A172 (cell line): ENCODE measurements around the gene SETD3. TPM values are rescaled to one million over a fixed set of nuclear protein-coding genes. Genes with fewer than 3 reads are reported as not detected.
A peak's percentile ranks its signal among the peaks of the same experiment; 100 is the strongest.

ENCODE experiments used
- DNase-seq: peaks from one replicate; pipeline ENCODE4 v3.0.0-alpha.2; 2015; ENCODE audit warnings: low spot score
- total RNA-seq: library from RNA; depleted of rRNA; stranded (reverse); fragments of >200 nt; shearing (Covaris generic); gene quantifications from 2 replicates; pipeline ENCODE4 v1.2.3, GENCODE V29; 2014

SETD3 gene
- total RNA-seq, 1 experiment from 2014 or later: 39.0 TPM

DNA sequence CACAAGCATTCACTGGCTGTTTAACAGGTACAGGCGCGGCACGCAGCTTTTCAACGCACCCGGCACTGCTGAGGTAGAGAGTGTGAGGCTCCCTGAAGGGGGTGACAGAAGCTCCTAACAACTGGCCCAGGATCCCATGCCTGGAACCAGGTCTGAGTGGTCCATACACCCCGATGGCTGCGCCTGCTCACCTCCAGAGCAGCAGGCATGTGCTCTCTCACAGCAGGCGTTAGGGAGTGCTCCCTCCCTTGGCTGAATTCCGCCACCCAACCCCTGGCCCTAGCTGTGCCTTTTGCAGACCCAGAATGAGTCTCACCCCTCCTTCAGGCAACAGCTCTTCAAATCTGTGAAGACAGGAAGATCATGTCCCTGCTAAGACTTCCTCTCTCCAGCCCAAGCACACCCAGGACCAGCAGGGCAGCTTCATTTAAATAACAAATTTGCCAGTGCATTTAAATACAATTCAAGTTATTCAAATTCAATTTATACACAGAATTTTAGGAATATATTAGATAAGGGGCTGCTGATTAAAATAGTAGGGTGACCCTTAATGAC lies 86.0 kb downstream of the SETD3 start:
- no peak for DNase-seq

DNA sequence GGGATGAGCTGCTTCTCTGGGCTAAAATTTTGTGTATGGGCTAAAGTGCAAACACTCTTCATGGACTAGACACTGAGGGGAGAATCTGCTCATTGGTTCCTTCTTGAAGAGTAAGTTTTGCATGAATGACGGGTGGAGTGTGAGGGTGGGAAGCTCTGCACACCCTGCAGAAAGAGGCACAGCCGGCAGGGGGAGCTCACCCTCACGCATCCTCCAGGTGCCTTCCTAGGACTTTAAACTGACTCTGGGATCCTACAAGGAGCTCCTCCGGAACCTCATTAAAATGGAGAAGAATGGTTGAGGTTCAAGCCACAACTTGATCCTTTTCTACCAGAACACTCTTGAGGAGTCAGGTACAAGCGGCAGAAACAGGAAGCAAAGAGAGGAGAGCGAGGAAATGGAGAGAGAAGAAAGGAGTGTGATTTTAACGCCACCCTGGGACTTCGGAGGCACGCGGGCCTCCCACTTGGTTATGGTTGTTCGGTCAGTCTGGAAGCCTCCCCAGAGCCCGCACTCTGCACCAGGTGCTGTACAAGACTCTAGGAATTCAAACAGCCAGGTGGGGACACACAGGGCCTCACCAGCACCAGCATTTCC lies 87.5 kb downstream of the SETD3 start:
- DNase-seq: no peak

DNA sequence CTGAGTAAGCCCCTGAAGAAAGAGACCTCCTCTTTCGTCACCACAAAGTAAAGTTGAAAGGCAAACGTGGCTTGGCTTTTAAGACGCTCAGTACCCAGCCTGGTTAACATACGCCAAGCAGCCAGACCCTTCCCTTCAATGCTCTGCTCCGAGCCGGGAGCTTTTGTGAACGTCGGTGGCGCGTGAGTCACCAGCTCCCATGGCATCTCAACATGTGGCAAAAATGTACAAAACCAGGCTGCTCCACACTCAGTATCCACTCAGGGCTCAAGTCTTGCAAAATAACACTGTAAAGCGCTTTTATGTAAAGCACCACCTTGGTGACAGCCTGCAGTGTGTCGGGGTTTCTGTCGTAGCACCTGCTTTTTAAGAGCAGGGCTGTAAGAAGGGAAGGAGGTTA lies 89.0 kb downstream of the SETD3 start:
- no peak for DNase-seq

DNA sequence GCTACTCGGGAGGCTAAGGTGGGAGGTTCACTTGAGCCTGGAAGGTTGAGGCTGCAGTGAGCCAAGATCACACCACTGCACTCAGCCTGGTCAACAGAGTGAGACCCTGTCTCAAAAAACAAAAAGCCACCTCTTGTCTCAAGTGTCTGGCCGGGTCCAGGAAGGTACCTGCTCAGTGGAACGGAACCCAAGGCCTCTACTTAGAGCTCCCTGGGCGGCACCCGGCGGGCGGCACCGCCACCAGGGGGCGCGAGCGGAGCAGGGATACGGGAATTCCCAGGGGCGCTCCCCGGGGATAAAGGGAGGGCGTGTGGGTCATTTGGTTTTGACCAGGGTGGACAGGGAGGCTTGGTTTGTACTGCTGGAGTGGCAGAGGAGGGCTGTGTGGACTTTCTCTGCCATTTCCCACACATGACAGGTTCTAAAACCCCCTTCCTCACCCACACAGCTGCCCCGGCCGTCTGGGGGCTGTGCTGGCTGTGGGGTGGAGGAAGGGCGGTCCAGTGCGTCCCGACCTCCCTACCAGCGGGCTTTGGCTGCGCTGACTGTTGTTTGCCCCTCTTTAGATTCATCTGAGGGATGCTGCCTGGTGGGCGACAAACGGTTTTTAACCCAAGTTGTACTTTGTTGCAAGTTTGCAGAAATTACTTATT lies 91.4 kb downstream of the SETD3 start:
- no peak for DNase-seq

DNA sequence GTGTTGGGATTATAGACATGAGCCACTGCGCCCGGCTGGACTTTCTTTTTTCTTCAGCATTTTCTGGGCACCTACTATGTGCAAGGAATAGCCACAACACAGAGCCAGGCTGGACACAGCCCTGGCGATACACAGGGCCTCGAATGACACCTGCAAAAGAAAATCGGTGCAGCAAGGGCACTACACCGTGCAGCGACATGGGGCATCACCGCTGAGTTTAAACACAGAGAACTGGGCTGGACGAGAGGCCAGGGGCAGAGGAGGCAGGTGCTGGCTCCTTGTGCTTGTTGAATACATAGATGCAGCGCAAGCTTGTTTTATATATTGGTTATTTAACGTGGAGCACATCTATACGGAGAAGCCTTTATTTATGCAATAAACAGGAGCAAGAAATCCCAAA lies 92.4 kb downstream of the SETD3 start:
- no peak for DNase-seq

DNA sequence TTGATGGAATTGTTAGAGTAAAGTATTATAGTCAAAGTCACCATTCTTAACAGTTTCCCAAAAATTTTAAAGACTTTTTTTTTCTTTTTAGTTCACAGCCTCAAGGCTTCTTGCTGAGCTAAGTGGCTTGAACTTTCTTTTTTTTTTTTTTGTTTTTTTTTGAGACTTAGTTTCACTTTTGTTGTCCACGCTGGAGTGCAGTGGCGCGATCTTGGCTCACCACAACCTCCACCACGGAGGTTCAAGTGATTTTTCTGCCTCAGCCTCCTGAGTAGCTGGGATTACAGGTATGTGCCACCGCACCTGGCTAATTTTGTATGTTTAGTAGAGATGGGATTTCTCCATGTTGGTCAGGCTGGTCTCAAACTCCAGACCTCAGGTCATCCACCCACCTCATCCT lies 92.8 kb downstream of the SETD3 start:
- DNase-seq: no peak

DNA sequence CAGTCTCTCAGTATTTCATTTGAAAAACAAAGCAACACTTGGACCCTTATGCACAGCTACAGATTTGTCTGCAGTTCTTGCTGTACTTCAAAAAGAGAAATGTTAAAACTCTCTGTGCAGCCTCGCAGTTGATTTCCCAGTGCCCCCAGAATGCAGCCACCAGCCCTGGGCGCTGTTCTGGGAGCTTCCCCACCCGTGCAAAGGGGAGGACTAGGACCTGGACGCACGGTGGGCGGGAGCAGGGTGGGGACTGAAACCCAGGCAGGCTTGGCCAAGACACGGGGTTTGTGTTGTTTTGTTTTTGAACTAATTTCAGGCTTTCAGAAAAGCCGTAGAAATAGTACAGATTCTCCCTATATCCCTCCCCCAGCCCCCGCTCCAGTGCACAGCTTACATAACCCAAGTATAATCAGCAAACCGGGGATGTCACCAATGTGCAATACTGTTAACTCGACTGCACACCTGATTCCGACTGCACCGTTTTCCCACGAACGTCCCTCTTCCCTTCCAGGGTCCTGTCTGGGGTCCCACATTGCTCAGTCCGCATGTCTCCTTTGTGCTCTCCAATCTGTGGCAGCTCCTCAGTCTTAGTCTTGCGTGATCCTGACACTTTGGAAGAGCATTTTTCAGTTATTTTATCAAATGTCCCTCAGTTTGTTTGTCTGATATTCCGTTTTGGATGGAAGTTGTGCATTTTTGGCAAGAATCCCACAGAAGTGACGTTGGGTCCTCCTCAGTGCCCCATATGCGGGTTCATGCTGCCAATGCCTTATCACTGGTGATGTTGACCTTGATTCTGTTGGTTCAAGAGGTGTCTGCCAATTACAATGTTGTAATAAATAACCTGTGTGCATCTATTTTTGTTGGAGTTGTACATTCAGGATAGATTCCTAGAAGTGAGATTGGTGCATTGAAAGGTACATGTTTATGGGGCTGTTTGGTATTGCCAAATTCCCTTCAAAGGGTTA lies 95.9 kb downstream of the SETD3 start:
- DNase-seq: no peak

DNA sequence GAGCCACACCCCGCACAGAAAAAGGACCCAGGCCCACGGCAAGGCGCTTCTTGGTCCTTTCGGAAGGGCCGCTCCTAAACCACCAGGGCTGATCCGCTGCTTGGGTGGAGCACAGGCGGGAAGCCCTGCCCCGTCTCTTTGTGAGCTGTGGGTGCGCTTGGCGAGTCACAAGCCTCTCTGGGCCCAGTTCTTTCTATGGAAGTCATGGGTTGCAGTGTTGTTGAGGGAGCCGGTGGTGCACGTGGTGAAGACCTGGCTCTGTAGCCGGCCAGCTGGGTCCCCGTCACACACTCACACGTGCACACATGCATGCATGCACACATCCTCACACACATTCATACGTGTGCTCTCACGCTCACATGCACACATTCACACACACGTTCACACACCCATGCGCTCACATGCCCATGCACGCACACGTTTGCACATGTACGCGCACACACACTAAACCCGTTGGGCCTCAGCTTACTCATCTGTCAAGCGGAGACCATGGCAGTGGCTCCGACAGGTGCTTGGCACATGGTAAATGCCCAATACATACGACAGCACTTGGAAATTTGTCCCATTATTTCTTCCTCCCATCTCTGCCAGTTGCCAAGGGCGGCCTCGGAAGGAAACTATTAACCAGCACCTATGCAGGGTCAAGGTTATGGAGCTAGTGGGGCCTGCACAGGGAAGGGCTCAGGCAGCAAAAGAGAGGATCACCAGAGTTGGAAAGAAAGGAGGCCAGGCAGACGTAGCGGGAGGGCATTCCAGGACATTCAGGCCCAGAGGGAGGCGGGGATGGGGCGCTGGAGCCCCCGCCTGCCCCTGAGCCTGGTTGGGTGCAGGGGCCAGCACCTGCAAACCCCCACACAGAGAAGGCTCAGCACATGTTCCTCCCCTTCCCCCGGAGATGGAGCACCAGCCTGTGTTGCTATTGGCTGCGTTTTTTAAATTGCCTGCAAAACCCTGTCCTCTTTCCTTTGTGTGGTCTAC lies 96.9 kb downstream of the SETD3 start:
- DNase-seq: no peak

DNA sequence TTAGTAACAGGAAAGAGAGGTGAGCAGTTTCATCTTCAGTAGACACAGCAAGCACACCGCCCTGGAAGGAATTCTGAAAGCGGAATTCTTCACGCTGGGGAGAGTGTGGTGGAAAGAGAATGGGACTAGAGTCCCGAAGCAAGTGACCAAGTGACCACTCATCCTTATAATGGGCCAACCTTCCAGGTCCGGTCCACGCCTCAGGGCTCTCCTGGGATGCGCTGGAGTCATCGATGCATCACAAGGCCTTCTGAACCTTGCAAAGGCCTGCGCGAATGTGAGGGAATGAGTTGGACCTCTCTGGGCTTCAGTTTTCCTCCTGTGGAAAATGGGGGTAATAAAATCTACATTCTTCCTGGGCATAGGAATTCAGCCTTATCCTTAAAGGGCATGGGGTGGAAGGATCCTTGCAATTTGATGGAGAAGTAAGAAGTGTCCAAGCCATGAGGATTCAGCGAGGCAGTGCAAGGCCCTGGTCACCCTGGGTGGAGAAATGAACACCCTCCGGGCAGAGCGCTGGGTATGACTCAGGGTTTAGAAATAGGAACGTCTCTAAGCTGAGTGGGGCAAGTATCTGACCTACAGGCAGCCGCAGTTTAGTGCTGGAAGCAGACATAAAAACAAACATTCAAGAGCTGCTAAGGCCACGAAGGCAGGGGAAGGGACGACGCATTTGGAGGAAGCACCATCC lies 97.7 kb downstream of the SETD3 start:
- peak; percentile 50 for DNase-seq

DNA sequence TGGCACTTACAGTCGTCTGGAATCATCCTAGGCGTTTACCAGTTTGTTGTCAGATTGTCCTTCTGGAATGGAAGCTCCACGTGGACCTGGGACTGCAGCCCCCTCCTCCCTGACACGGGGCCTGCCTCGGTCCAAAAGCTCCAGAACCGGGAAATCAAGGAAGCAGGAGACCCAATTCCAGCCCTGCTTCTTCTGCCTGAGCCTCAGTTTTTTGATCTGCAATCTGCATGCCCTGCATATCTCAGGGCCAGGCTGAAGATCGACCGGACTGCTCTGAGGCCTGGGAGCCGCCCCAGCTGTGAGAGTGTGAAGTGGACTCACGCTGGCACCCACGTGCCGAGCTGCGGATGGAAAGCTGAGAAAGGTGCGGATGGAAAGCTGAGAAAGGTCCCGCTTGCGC lies 98.6 kb downstream of the SETD3 start:
- no peak for DNase-seq

DNA sequence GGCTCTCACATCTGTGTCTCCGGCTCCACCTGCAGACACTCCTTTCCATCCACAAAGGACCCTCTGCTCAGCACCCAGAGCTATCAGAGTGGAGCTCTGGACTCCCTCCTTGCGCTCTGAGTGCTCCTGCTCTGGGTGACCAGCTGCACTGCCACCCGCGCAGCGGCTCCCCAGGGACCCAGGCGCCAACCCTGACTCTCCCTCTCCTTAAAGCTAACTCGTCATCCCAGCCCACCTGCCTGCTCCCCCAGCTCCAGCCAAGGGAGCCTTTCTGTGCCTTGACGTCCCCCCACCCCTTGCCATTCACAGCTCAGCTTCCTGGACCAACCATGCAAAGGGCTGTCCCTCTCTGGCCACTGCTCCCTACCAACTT lies 99.0 kb downstream of the SETD3 start:
- DNase-seq: no peak

DNA sequence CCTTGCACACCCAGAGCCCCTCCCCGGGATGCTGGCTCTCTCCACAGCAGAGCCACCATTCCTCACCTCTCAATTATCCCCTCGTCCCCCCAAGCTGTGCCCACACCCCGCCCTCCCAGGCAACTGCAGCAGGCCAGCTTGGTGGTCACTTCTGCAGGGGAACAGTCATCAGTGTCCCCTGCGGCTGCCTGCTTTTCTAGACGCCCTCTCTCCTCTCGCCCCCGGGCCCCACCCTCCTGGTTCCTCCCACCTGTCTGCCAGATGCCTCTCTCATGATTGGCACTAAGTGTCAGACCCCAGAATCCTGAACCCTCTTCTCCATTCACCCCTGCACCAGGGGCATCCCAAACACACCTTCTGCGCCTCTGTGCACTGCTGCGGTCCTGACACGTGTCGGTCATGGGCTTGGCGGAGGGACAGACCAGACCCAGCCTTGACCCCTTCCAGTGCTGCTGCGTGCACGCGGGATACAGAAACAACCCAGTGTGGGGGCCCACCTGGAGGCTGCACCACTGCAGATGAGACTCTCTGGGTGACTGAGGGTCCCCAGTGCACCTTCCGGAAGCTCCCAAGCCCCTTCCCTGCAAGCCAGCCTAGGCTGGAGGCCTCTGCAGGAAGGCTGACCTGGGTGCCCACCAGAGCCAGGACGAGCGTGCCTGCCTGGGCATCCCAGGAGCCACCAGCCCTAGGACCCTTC lies 99.5 kb downstream of the SETD3 start:
- no peak for DNase-seq

DNA sequence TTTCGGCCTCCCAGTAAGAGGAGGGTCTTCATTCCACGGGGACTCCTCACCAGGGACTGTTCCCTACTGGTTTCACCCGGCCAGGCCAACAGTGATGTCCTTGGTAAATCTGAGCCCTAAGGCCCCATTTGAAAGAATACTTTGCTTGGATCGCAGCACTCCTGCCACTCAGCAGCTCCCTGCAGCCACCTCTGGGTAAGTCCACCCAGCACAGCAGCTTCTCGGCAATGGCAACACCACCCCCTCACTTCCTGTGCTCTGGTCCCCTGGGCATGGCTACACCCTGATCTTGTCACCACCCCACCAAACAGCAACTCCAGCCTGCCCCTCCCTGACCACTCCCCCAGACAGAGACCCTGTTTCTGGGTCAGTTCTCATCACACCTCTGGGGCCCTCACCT lies 100.3 kb downstream of the SETD3 start:
- DNase-seq: no peak

DNA sequence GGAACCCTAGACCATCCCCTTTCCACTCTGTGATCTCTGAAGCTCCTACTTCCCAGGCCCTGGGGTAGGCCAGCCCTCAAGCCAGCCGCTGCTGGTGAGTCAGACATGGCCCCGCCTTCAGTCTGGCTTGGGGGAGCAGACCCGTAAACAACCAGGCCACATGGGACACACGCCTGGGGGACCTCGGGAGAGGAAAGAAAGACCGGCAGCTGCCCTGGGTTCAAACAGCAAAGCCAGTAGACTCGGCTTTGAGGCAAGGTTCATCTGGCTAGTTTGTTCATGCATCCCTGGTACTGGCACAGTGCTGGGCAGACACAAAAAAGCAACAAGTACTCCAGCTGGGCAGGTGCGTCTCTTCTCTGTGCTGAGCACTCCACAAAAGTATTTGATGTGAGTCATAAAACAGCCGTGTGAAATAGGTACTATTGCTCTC lies 101.9 kb downstream of the SETD3 start:
- peak; percentile 51 for DNase-seq

DNA sequence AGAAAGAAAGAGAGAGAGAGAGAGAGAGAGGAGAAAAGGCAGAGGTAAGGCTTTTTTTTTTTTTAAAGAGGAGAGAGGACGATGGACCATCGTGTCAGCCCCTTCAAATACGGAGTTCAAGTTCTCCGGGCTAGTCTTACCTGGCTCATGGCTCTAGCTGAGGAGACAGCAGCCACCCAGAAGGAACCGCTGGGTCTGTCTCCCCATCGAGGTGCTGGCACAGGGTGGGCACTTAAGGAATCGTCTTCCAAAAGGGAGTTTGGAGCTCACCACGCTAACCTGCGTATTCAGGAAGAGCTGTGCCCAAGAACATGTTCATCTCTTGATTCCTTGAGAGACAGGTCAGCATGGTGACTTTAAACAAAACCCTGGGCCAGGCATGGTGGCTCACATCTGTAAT lies 102.7 kb downstream of the SETD3 start:
- no peak for DNase-seq

DNA sequence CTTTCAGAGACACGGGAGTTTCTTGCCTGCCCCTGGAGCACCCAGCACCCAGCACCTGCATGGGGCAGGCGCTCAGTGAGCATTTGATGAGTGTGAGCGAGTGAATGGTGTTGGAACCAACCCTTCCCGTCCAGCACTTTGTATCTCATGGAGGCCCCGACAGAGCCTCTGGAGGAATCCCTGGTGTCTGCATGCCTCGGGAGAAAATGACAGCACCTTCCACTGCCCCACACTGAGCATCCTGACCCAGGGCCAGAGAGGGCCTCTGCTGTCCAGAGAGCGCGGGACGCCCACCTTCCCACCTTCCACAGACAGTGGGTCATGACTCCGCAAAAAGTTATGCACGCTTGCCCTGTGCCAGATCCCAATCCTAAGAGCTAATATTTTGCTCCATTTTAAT lies 105.7 kb downstream of the SETD3 start:
- no peak for DNase-seq

DNA sequence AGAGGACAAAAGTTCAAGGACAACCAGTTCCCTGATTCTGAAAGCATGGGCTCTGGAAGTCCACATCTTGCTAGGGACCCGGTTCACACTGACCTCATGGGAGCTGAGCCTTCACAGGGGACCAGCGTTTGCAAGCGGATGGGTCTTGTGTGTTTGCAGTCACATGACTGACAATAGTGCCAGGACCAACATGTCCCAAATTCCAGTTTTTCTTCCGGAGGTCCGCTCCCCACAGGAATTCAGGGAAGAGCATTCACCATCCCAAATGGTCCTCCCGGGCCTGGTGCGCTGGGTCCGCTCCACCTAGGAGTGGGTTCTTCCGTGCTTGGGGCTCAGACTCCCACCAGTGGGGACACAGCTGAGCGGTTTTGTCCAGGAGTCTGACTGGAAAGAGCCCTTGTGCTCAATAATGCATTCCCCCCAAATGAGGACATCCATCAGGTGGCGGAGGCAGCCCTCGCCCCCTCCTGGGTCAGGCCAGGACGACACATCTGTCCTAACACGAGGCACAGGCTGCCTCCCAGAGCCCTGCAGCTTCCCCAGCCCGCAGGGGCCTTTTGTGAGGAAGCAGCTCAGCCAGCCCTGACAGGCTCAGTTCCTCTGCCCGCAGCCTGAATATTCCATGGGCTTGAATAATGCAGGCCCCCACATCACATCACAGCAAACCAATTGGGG lies 116.9 kb downstream of the SETD3 start:
- no peak for DNase-seq

DNA sequence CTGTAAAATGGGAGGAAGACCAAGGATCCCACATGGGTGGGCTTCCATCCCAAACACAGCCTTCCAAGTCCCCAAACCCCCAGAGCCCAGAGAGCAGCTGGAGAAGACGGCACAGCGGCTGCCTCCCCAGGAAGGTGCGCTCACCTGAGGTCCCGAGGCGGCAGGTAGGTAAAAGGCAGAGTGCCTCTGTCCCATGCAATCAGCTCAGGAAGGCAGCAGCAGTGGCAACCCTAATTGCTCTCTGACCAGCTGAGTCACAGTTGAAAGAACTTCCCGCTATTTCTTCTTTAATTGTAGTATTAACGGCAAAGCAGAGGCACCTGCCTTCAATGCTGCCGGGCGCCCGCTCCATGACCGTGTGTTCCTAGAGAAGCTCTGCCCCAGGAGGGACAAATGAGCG lies 117.6 kb downstream of the SETD3 start:
- no peak for DNase-seq

DNA sequence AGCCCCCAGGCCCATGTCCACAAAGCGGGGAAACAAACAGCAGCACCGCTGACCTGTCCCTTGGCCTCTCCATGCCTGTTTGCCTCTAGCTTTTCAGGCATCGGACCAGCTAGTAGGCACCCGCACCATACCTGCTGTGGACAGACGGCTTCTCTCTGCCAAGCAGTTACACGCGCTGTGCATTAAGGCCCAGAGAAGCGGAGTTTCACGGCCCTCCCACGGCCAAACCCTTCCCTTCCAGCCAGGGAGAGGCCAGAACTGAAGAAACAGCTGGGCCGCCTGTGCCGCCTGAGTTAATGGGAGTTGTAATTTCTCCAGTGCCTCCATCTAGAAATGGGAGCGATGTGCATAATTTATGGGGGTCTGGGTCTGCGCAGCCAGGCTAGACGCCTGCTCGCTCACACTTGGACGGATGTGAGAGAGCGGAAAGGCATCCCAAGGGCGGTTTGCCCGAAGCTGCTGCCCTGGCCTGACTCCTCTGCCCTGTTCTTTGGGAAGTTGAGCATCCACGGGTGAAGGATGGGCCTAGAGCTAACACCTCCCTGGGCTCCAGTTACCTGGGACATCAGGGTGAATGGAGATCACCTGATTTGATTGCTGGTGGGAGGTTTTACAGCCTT lies 119.0 kb downstream of the SETD3 start:
- DNase-seq: no peak
